Colonic mucosa (tissue), 4 donors: ENCODE results near the gene WWC1. TPM values are rescaled to one million over a fixed set of nuclear protein-coding genes. Genes with fewer than 3 reads are reported as not detected.

Source experiments
- DNase-seq: peaks from one replicate; pipeline ENCODE4 v3.0.0-alpha.2; 2020
- H3K27ac ChIP-seq: fragments of 200-600 bp; one replicate; pipeline ENCODE4 v1.8.0; 2021
- H3K27me3 ChIP-seq: fragments of 200-600 bp; one replicate; pipeline ENCODE4 v1.8.0; 2021
- H3K36me3 ChIP-seq: fragments of 200-600 bp; one replicate; pipeline ENCODE4 v1.8.0; 2021
- H3K4me1 ChIP-seq: fragments of 200-600 bp; one replicate; pipeline ENCODE4 v1.8.0; 2021; ENCODE audit warnings: mild to moderate bottlenecking
- H3K4me3 ChIP-seq: fragments of 200-600 bp; one replicate; pipeline ENCODE4 v1.8.0; 2021
- H3K9ac ChIP-seq, 2 donors: one replicate each; pipeline ENCODE4 v1.7.0; 2013; ENCODE audit warnings: control low read depth in 2 of 2, low read depth in 2 of 2, low read length in 2 of 2
- H3K9me3 ChIP-seq: fragments of 200-600 bp; one replicate; pipeline ENCODE4 v1.8.0; 2021
- intact Hi-C: fragments of 100-400 bp; cut with DNase I; formaldehyde crosslinking; loops from one replicate; pipeline ENCODE4 v1.14.1; 2022
- total RNA-seq, 2 donors: library from RNA; stranded (reverse); fragmentation: NEBNext Ultra II Directional in 1 of 2; extraction: Animal tissue kit (Norgen Biotek cat#: 25700) in 1 of 2; gene quantifications; one replicate each; pipeline ENCODE4 v1.2.1, GENCODE V29; 2021
- TF ChIP-seq, protein P1 (sequence below): fragments of 200-600 bp; IDR thresholded peaks from one replicate; pipeline ENCODE4 v1.8.0; 2022; ENCODE audit warnings: antibody characterized with exemption, mild to moderate bottlenecking
- donor health status: healthy.
- donor health status: DM: no; HTN: no; CAD: no.
- donor health status: DM: no; HTN: no; CAD: no.

Gene WWC1
- total RNA-seq, 2 donors from 2014 or later: 15.3 to 33.3 TPM

GRCh38 chr5:168268949-168269936, 22.2 kb upstream of the WWC1 start:
- Histone ChIP-seq H3K9ac (peak overlapping the region; percentile 41 to 47), H3K27ac (no peak overlapping the region)
- intact Hi-C loops: loop anchor here (5.0 kb wide), 2 partner anchors 153 to 218 kb away; partner anchors contain the start of gene RARS1

DNA sequence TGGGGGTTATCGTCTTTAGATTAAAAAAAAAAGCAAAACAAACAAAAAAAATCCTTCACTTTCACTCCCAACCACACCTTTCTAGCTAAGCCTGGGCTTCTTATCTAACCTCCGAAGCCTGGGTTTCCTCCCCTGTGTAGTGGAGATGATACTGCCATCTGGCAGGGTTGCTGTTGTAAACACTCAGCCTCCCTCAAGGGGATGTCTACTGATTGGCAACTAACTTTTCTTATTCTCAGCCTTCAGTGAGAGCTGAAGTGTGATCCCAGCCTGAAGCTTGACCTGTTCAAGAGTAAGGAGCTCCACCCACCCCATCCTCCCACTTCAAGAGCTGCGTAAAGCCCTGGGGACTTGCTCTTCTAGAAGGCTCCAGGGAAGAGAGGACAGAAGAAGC, 21.5 kb upstream of the WWC1 start:
- H3K27ac ChIP-seq: peak overlapping the region; percentile 15
- intact Hi-C loops: loop anchor here (5.0 kb wide), 2 partner anchors 152 to 217 kb away; partner anchors contain the start of gene RARS1
- no peaks in the 10 kb centered on the region for H3K9me3 ChIP-seq
- no peaks in the 10 kb centered on the region for H3K27me3 ChIP-seq
- no peak overlapping the region for H3K4me3 ChIP-seq
- peak overlapping the region in 1 of 2 donors; percentile 1 for H3K9ac ChIP-seq
- TF ChIP-seq, protein P1, sequence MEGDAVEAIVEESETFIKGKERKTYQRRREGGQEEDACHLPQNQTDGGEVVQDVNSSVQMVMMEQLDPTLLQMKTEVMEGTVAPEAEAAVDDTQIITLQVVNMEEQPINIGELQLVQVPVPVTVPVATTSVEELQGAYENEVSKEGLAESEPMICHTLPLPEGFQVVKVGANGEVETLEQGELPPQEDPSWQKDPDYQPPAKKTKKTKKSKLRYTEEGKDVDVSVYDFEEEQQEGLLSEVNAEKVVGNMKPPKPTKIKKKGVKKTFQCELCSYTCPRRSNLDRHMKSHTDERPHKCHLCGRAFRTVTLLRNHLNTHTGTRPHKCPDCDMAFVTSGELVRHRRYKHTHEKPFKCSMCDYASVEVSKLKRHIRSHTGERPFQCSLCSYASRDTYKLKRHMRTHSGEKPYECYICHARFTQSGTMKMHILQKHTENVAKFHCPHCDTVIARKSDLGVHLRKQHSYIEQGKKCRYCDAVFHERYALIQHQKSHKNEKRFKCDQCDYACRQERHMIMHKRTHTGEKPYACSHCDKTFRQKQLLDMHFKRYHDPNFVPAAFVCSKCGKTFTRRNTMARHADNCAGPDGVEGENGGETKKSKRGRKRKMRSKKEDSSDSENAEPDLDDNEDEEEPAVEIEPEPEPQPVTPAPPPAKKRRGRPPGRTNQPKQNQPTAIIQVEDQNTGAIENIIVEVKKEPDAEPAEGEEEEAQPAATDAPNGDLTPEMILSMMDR: no peak
- no peaks in the 10 kb centered on the region for H3K36me3 ChIP-seq
- no peaks in the 10 kb centered on the region for H3K4me1 ChIP-seq
- DNase-seq: peak; percentile 24

More at GRCh38 chr5:168268949-168269936, 22.2 kb upstream of the WWC1 start:
- TF ChIP-seq, protein P1: peak; percentile 90
- DNase-seq: peak; percentile 91
- H3K4me1 ChIP-seq: no peaks in the 10 kb centered on the region
- H3K4me3 ChIP-seq: peak overlapping the region; percentile 21
- H3K27me3 ChIP-seq: no peaks in the 10 kb centered on the region
- no peaks in the 10 kb centered on the region for H3K36me3 ChIP-seq
- no peaks in the 10 kb centered on the region for H3K9me3 ChIP-seq

DNA sequence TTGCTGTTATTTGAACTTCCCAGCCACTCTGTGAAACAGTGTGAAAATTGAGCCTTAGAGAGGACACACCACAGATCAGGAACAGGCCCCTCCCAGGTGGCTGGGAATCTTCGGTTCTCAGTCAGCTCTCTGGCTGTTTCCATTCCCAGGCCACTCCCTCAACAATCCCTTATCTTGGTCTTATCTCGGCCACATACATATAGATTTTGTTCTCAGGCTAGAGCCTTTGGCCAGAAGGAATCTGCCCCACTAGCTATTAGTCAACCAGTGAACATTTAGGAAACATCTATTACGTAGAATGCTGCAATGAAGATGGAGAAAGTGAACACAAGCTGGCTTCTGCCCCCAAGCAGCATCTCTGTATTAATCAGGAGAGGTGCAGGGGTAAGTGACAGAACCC, 21.0 kb upstream of the WWC1 start:
- intact Hi-C loops: no loop called here
- peak overlapping the region; percentile 15 for H3K27ac ChIP-seq
- H3K9ac ChIP-seq: no peak overlapping the region
- no peaks in the 10 kb centered on the region for H3K36me3 ChIP-seq
- no peaks in the 10 kb centered on the region for H3K4me1 ChIP-seq
- no peaks in the 10 kb centered on the region for H3K9me3 ChIP-seq
- DNase-seq: peak; percentile 68
- no peak overlapping the region for H3K4me3 ChIP-seq
- H3K27me3 ChIP-seq: no peaks in the 10 kb centered on the region
- TF ChIP-seq, protein P1: no peak

DNA sequence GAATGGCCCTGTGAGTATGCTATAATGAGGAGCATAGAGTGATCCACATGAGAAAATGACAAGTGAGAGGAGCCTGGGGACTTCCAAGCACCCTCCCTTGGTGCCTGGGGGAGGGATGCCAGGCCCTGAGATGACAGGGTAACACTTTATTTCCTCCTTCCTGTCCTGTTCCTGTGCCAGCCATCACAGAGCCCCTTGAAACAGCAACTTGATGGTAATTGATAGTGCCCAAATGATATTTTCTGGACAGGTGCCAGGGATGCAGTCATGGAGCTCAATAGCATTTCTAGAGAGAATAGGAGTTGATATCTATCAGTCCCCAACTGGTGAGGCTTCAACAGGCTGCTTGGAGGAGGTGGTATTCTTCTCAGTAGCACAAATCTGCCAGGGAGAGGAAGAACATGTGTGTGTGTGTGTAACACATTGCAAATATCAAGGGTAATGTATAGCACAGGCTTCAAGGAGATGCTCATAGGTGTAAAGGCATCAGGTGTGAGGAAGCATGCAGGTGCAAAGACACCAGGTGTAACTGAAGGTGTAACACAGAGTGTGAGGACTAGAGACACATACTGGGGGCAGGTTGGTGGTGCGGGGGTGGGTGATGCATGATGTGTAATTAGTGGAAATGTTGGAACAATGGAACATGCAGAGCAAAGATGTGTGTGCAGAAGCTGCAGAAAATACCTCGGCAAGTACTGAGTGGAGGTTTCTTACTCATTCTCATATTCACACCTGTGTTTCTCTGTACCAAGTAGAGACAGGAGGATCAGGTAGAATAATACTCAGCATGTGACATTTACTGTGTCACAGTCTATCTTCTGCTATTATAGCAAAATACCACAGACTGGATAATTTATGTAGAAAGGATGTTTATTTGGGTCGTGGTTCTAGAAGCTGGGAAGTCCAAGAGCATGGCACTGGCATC, 18.1 kb upstream of the WWC1 start:
- Histone ChIP-seq H3K27me3 (no peaks in the 10 kb centered on the region), H3K36me3 (no peaks in the 10 kb centered on the region), H3K9me3 (no peaks in the 10 kb centered on the region), H3K9ac (no peak overlapping the region), H3K27ac (no peak overlapping the region), H3K4me1 (no peaks in the 10 kb centered on the region), H3K4me3 (no peak overlapping the region)
- intact Hi-C loops: no loop called here
- TF ChIP-seq, protein P1: no peak
- DNase-seq: no peak

DNA sequence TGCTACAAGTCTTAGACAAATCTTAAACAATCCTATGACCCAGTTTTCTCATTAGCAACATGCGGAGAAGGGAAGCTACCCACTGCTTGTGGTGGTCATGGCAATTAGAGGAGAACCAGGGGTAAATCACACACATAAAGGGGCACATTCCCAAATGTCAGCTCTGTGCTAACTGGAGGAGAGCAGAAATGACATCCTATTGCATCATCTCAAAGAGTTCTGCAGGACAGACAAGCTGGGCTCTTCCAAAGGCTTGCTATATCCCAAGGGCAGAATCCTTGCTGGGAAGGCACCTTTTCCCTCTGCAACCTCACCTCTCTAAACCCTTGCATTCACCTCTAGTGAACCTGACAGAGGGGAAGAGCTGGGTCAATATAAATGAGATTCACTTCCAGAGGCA, 17.0 kb upstream of the WWC1 start:
- TF ChIP-seq, protein P1: no peak
- no peak overlapping the region for H3K9ac ChIP-seq
- H3K36me3 ChIP-seq: no peaks in the 10 kb centered on the region
- H3K9me3 ChIP-seq: no peaks in the 10 kb centered on the region
- intact Hi-C loops: no loop called here
- no peak overlapping the region for H3K27ac ChIP-seq
- H3K27me3 ChIP-seq: no peaks in the 10 kb centered on the region
- H3K4me1 ChIP-seq: no peaks in the 10 kb centered on the region
- no peak overlapping the region for H3K4me3 ChIP-seq
- DNase-seq: no peak
